Nephron (organoid): Measurements from ENCODE around the gene PATL2.
"Not testable (repeated sequence)": the region's sequence is repeated elsewhere in the genome, so short reads cannot be mapped to it uniquely, and the experiment has no call there.

Source experiments
- H3K27ac Mint-ChIP-seq, 3 experiments: 2 replicates each; pipeline ENCODE4 v1.8.0; 2020; ENCODE audit warnings: mixed read lengths in 3 of 3, mild to moderate bottlenecking in 2 of 3, moderate library complexity in 1 of 3
- H3K27me3 Mint-ChIP-seq: 2 replicates; pipeline ENCODE4 v1.8.0; 2021; ENCODE audit warnings: low read depth, mild to moderate bottlenecking, moderate library complexity, mixed read lengths
- H3K36me3 Mint-ChIP-seq: 2 replicates; pipeline ENCODE4 v1.8.0; 2020; ENCODE audit warnings: low read depth, mixed read lengths
- H3K4me1 Mint-ChIP-seq: 2 replicates; pipeline ENCODE4 v1.8.0; 2020; ENCODE audit warnings: mixed read lengths
- H3K4me3 Mint-ChIP-seq, 3 experiments: 2 replicates each; pipeline ENCODE4 v1.8.0; 2020; ENCODE audit warnings: mild to moderate bottlenecking in 3 of 3, mixed read lengths in 3 of 3, moderate library complexity in 2 of 3
- H3K9me3 Mint-ChIP-seq: 2 replicates; pipeline ENCODE4 v1.8.0; 2020; ENCODE audit warnings: mixed read lengths
- TF ChIP-seq, protein P1 (sequence below), 3 experiments: fragments of 200-600 bp; sonication (generic); IDR thresholded peaks; one replicate each; pipeline ENCODE4 v1.5.0; 2021; ENCODE audit warnings: antibody characterized with exemption in 3 of 3; ENCODE audit not compliant: unreplicated experiment in 3 of 3

The PATL2 gene

GRCh38 chr15:44706946-44707636 lies 4.0 kb downstream of the PATL2 start:
- no peak overlapping the region for H3K27ac Mint-ChIP-seq
- H3K27me3 Mint-ChIP-seq: peaks cover 12% of the 10 kb centered on the region
- TF ChIP-seq, protein P1, sequence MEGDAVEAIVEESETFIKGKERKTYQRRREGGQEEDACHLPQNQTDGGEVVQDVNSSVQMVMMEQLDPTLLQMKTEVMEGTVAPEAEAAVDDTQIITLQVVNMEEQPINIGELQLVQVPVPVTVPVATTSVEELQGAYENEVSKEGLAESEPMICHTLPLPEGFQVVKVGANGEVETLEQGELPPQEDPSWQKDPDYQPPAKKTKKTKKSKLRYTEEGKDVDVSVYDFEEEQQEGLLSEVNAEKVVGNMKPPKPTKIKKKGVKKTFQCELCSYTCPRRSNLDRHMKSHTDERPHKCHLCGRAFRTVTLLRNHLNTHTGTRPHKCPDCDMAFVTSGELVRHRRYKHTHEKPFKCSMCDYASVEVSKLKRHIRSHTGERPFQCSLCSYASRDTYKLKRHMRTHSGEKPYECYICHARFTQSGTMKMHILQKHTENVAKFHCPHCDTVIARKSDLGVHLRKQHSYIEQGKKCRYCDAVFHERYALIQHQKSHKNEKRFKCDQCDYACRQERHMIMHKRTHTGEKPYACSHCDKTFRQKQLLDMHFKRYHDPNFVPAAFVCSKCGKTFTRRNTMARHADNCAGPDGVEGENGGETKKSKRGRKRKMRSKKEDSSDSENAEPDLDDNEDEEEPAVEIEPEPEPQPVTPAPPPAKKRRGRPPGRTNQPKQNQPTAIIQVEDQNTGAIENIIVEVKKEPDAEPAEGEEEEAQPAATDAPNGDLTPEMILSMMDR (IDR thresholded peaks at IDR 0.05; ENCODE audit: unreplicated experiment in 3 of 3): no peak
- H3K36me3 Mint-ChIP-seq: no peaks in the 10 kb centered on the region
- peaks cover 20% of the 10 kb centered on the region for H3K9me3 Mint-ChIP-seq
- H3K4me1 Mint-ChIP-seq: peaks cover 10% of the 10 kb centered on the region
- no peak overlapping the region for H3K4me3 Mint-ChIP-seq

DNA sequence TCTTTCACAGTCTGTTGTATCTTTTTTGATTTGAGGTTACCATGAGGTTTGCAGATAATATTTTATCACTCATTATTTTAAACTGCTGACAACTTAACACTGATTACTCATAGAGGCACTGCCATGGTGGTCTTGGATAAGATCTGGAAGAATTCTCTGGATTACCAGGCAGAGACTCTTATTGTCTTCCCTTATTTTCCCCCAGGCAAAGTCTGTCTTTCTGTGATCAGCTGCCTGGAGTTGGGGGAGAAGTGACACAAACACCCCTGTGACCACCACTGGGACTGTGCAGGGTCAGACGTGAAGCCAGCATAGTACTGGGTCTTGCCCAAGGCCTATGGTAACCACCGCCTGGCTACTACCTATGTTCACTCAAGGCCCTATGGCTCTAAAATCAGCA lies 4.7 kb downstream of the PATL2 start:
- peaks cover 9% of the 10 kb centered on the region for H3K4me1 Mint-ChIP-seq
- H3K36me3 Mint-ChIP-seq: no peaks in the 10 kb centered on the region
- H3K27me3 Mint-ChIP-seq: peaks cover 12% of the 10 kb centered on the region
- no peak overlapping the region for H3K27ac Mint-ChIP-seq
- H3K4me3 Mint-ChIP-seq: no peak overlapping the region
- H3K9me3 Mint-ChIP-seq: peaks cover 26% of the 10 kb centered on the region
- TF ChIP-seq, protein P1 (IDR thresholded peaks at IDR 0.05; ENCODE audit: unreplicated experiment in 3 of 3): no peak

- Mint-ChIP-seq H3K4me3 (no peak overlapping the region), H3K9me3 (peaks cover 26% of the 10 kb centered on the region), H3K36me3 (no peaks in the 10 kb centered on the region), H3K27ac (no peak overlapping the region), H3K27me3 (peaks cover 12% of the 10 kb centered on the region), H3K4me1 (peaks cover 6% of the 10 kb centered on the region)
- TF ChIP-seq, protein P1 (IDR thresholded peaks at IDR 0.05; ENCODE audit: unreplicated experiment in 3 of 3): no peak
These were observed 5.1 kb downstream of the PATL2 start for GRCh38 chr15:44705986-44706385.

DNA sequence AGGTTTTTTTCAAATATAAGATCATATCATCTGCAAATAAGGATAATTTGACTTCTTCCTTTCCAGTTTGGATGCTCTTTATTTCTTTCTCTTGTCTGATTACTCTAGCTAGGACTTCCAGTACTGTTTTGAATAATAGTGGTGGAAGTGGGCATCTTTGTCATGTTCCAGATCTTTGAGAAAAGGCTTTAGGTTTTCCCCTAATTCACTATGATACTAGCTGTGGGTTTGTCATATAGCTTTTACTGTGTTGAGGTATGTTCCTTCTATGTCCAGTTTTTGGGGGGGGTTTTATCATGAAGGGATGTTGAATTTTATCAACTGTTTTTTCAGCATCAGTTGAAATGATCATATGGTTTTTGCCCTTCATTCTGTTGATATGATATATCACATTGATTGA lies 10.4 kb downstream of the PATL2 start:
- not testable (repeated sequence) for H3K4me1 Mint-ChIP-seq, H3K4me3 Mint-ChIP-seq, H3K27ac Mint-ChIP-seq

GRCh38 chr15:44698641-44699040 lies 12.5 kb downstream of the PATL2 start:
- Mint-ChIP-seq H3K4me1 (no peaks in the 10 kb centered on the region), H3K4me3 (no peak overlapping the region), H3K27ac (no peak overlapping the region), H3K36me3 (no peaks in the 10 kb centered on the region), H3K9me3 (peaks cover 19% of the 10 kb centered on the region), H3K27me3 (peaks cover 4% of the 10 kb centered on the region)
- TF ChIP-seq, protein P1 (IDR thresholded peaks at IDR 0.05; ENCODE audit: unreplicated experiment in 3 of 3): no peak

More for the DNA sequence above, 10.4 kb downstream of the PATL2 start:
- not testable (repeated sequence) for H3K36me3 Mint-ChIP-seq
- Mint-ChIP-seq H3K27me3 (peaks cover 15% of the 10 kb centered on the region), H3K9me3 (peaks cover 31% of the 10 kb centered on the region)

DNA sequence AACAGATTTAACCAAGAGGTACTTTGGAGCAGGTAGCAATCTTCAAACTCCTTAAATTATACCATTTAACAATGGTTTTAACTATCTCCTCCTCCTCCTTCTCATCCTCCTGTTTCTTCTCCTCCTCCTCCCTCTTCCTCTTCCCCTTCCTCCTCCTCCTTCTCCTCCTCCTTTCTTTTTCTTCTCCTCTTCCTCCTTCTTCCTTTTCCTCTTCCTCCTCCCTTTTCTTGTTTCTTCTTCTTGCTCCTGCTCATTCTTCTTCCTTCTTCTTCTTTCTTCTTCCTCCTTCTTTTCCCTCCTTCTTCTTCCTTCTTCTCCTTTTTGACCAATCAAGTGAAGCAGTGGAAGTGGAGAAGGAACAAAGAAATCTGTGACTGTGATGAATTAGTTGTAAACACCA lies 14.1 kb downstream of the PATL2 start:
- peaks cover 4% of the 10 kb centered on the region for H3K27me3 Mint-ChIP-seq
- no peak overlapping the region for H3K27ac Mint-ChIP-seq
- H3K4me1 Mint-ChIP-seq: no peaks in the 10 kb centered on the region
- H3K4me3 Mint-ChIP-seq: no peak overlapping the region
- TF ChIP-seq, protein P1 (IDR thresholded peaks at IDR 0.05; ENCODE audit: unreplicated experiment in 3 of 3): no peak
- peaks cover 10% of the 10 kb centered on the region for H3K9me3 Mint-ChIP-seq
- no peaks in the 10 kb centered on the region for H3K36me3 Mint-ChIP-seq
